ENCODE data around the gene UBP1.
"Not testable (repeated sequence)": the region's sequence is repeated elsewhere in the genome, so short reads cannot be mapped to it uniquely, and the experiment has no call there.

UBP1 gene

GRCh38 chr3:33360136-33360825 is 79.9 kb downstream of the UBP1 start:
- Histone ChIP-seq H3K4me1 (ENCODE audit: insufficient read depth, insufficient read length) (no peaks in the 10 kb centered on the region), H3K27me3 (ENCODE audit: insufficient read depth, insufficient read length) (no peaks in the 10 kb centered on the region), H3K36me3 (ENCODE audit: insufficient read depth, insufficient read length, low read length) (no peaks in the 10 kb centered on the region), H3K9ac (ENCODE audit: insufficient read length, low read depth) (no peak overlapping the region), H3K9me3 (ENCODE audit: insufficient read depth, low read length) (no peaks in the 10 kb centered on the region), H3K4me3 (ENCODE audit: insufficient read length, low read depth) (no peak overlapping the region)
- TF ChIP-seq SUZ12 (IDR thresholded peaks at IDR 0.05; ENCODE audit: extremely low read depth, insufficient read depth, insufficient read length), result no peak
- TF ChIP-seq ZNF274 (IDR thresholded peaks at IDR 0.05; ENCODE audit: low read depth, low read length), result no peak
- no peak for TF ChIP-seq YY1 (IDR thresholded peaks at IDR 0.05; ENCODE audit: insufficient read depth, insufficient read length)
- no peak for DNase-seq (ENCODE audit: low read depth, low spot score)

DNA sequence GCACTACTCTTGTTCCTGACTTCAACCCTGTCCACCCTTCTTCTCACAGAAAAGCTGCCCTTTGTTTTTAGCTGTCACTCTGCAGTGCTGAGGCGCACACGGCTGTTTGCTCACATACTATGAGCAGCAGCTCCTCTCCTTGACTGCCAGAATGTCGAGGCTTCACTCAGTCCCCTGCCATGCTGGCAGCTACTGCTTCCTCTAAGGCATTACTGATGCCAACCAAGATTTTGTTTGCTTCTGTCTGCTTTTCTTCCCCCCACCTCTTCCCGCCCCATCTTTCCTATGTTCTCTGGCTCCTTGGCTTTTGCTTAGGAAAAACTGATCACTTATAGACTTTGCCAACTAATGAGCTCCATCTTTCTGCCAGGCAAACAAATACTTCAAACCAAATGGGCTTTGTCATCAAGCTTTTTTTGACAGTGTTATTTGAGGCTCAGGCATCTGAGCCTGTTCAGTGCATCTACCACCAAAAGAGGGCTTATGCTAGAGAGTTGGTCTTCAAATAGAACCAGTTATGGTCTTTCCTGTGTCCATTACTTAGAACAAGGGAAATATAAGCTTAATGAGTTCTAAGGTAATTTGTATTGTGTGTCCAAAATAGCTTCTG is 81.9 kb downstream of the UBP1 start:
- Histone ChIP-seq H3K9me3 (ENCODE audit: insufficient read depth, low read length) (no peaks in the 10 kb centered on the region), H3K27me3 (ENCODE audit: insufficient read depth, insufficient read length) (no peaks in the 10 kb centered on the region), H3K4me1 (ENCODE audit: insufficient read depth, insufficient read length) (no peaks in the 10 kb centered on the region), H3K9ac (ENCODE audit: insufficient read length, low read depth) (no peak overlapping the region), H3K36me3 (ENCODE audit: insufficient read depth, insufficient read length, low read length) (no peaks in the 10 kb centered on the region), H3K4me3 (ENCODE audit: insufficient read length, low read depth) (no peak overlapping the region)
- no peak for DNase-seq (ENCODE audit: low read depth, low spot score)
- TF ChIP-seq ZNF274 (IDR thresholded peaks at IDR 0.05; ENCODE audit: low read depth, low read length) (no peak), YY1 (IDR thresholded peaks at IDR 0.05; ENCODE audit: insufficient read depth, insufficient read length) (no peak), SUZ12 (IDR thresholded peaks at IDR 0.05; ENCODE audit: extremely low read depth, insufficient read depth, insufficient read length) (no peak)

DNA sequence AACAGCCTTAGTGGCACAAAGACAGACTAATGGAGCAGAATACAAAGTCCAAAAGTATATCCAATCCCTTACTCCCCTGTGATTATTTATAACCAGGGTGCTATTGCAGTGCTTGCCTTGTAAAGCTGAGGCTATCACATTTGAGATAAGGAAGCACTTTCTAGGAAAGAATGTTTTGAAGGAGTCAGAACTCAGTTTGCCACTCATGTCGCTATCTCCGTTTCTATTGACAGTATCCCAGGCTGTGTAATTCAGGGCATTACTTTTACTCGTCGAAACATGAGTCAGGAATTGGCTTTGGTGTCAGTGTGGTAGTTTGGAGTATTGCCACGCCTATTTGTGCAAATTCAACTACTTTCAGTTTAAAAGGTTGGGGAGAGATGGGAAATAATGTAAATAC is 84.6 kb downstream of the UBP1 start:
- Histone ChIP-seq H3K27me3 (ENCODE audit: insufficient read depth, insufficient read length) (no peaks in the 10 kb centered on the region), H3K9me3 (ENCODE audit: insufficient read depth, low read length) (no peaks in the 10 kb centered on the region), H3K9ac (ENCODE audit: insufficient read length, low read depth) (no peak overlapping the region), H3K4me3 (ENCODE audit: insufficient read length, low read depth) (no peak overlapping the region), H3K4me1 (ENCODE audit: insufficient read depth, insufficient read length) (no peaks in the 10 kb centered on the region), H3K36me3 (ENCODE audit: insufficient read depth, insufficient read length, low read length) (no peaks in the 10 kb centered on the region)
- no peak for DNase-seq (ENCODE audit: low read depth, low spot score)
- no peak for TF ChIP-seq SUZ12 (IDR thresholded peaks at IDR 0.05; ENCODE audit: extremely low read depth, insufficient read depth, insufficient read length)
- TF ChIP-seq ZNF274 (IDR thresholded peaks at IDR 0.05; ENCODE audit: low read depth, low read length), result no peak
- TF ChIP-seq YY1 (IDR thresholded peaks at IDR 0.05; ENCODE audit: insufficient read depth, insufficient read length), result no peak

DNA sequence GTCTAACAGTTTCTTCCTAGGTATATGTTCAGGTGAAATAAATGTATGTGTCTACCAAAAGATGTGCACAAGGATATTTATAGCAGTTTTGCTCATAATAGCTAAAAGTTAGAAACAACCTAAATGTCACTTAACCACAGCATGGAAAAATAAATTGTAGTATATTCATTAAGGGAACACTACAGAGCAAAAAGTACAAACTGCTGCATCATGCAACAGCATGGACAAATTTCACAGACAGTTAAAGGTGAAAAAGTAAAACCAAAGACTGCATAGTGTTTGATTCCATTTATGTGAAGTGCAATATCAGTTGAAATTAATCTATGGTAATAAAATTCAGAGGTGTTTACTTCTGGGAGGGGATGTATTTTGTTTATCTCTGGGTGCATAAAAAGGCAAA is 100.4 kb downstream of the UBP1 start:
- Histone ChIP-seq H3K9ac (ENCODE audit: insufficient read length, low read depth) (no peak overlapping the region), H3K4me3 (ENCODE audit: insufficient read length, low read depth) (no peak overlapping the region), H3K9me3 (ENCODE audit: insufficient read depth, low read length) (no peaks in the 10 kb centered on the region; the same call in 1 of the 2 replicates), H3K4me1 (ENCODE audit: insufficient read depth, insufficient read length) (no peaks in the 10 kb centered on the region), H3K36me3 (ENCODE audit: insufficient read depth, insufficient read length, low read length) (no peaks in the 10 kb centered on the region), H3K27me3 (ENCODE audit: insufficient read depth, insufficient read length) (no peaks in the 10 kb centered on the region)
- TF ChIP-seq SUZ12 (IDR thresholded peaks at IDR 0.05; ENCODE audit: extremely low read depth, insufficient read depth, insufficient read length) (no peak), ZNF274 (IDR thresholded peaks at IDR 0.05; ENCODE audit: low read depth, low read length) (no peak), YY1 (IDR thresholded peaks at IDR 0.05; ENCODE audit: insufficient read depth, insufficient read length) (no peak)
- DNase-seq (ENCODE audit: low read depth, low spot score), result no peak

DNA sequence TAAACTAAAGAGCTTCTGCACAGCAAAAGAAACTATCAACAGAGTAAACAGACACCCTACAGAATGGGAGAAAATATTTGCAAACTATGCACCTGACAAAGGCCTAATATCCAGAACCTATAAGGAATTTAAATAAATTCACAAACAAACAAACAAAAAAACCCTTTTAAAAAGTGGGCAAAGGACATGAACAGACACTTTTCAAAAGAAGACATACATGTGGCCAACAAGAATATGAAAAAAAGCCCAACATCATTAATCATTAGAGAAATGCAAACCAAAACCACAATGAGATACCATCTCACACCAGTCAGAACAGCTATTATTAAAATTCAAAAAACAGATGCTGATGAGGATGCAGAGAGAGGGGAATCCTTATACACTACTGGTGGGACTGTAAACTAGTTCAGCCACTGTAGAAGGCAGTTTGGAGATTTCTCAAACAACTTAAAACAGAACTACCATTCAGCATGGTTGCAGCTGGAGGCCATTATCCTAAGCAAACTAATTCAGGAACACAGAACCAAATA is 101.2 kb downstream of the UBP1 start:
- H3K4me3 ChIP-seq (ENCODE audit: insufficient read length, low read depth); H3K27me3 ChIP-seq (ENCODE audit: insufficient read depth, insufficient read length); H3K9me3 ChIP-seq (ENCODE audit: insufficient read depth, low read length); H3K4me1 ChIP-seq (ENCODE audit: insufficient read depth, insufficient read length); DNase-seq (ENCODE audit: low read depth, low spot score); H3K36me3 ChIP-seq (ENCODE audit: insufficient read depth, insufficient read length, low read length); H3K9ac ChIP-seq (ENCODE audit: insufficient read length, low read depth): not testable (repeated sequence)

All from NT2/D1 (cell line).